Upper lobe of left lung (tissue), 4 donors: ENCODE measurements around the gene MED29.

Source experiments
- EP300 ChIP-seq, 4 donors: sonication (generic); formaldehyde crosslinking; IDR thresholded peaks; one replicate each; pipeline ENCODE4 v1.5.1; 2017; ENCODE audit warnings: antibody characterized with exemption in 4 of 4, control low read depth in 2 of 4
- POLR2A ChIP-seq, 4 donors: fragments of 450-650 bp; IDR thresholded peaks; one replicate each; pipeline ENCODE4 v1.5.1; 2016 to 2017; ENCODE audit warnings: antibody characterized with exemption in 4 of 4, mild to moderate bottlenecking in 2 of 4
- POLR2AphosphoS5 ChIP-seq, 2 donors: sonication (generic); formaldehyde crosslinking; IDR thresholded peaks; one replicate each; pipeline ENCODE4 v1.5.1; 2017; ENCODE audit warnings: antibody characterized with exemption in 2 of 2
- TF ChIP-seq, protein P1 (sequence below), 6 experiments: fragments of 450-650 bp in 4 of 6; fragments of 200-600 bp in 2 of 6; sonication (generic) in 2 of 6; IDR thresholded peaks; one replicate each; pipeline ENCODE4 v1.5.1; 2016 to 2019; ENCODE audit warnings: antibody characterized with exemption in 6 of 6

- TF ChIP-seq, protein P1, sequence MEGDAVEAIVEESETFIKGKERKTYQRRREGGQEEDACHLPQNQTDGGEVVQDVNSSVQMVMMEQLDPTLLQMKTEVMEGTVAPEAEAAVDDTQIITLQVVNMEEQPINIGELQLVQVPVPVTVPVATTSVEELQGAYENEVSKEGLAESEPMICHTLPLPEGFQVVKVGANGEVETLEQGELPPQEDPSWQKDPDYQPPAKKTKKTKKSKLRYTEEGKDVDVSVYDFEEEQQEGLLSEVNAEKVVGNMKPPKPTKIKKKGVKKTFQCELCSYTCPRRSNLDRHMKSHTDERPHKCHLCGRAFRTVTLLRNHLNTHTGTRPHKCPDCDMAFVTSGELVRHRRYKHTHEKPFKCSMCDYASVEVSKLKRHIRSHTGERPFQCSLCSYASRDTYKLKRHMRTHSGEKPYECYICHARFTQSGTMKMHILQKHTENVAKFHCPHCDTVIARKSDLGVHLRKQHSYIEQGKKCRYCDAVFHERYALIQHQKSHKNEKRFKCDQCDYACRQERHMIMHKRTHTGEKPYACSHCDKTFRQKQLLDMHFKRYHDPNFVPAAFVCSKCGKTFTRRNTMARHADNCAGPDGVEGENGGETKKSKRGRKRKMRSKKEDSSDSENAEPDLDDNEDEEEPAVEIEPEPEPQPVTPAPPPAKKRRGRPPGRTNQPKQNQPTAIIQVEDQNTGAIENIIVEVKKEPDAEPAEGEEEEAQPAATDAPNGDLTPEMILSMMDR (IDR thresholded peaks at IDR 0.05), result no peak
- TF ChIP-seq EP300 (IDR thresholded peaks at IDR 0.05) (no peak), POLR2A (IDR thresholded peaks at IDR 0.05) (peak in 1 of 4 donors; percentile 3), POLR2AphosphoS5 (IDR thresholded peaks at IDR 0.05) (peak in 1 of 2 donors; percentile 7)
Observed at GRCh38 chr19:39405958-39406655, 14.9 kb downstream of the MED29 start.
